HG03135 (cell line): ENCODE data around the gene SOSTDC1.
"Not testable (repeated sequence)": the region's sequence is repeated elsewhere in the genome, so short reads cannot be mapped to it uniquely, and the experiment has no call there.

Experiments used
- ATAC-seq: cut with Tn5 transposase; IDR thresholded peaks from one replicate; pipeline ENCODE4 v1.9.1; 2021; ENCODE audit warnings: mild to moderate bottlenecking, moderate library complexity; ENCODE audit not compliant: unreplicated experiment

Gene SOSTDC1

DNA sequence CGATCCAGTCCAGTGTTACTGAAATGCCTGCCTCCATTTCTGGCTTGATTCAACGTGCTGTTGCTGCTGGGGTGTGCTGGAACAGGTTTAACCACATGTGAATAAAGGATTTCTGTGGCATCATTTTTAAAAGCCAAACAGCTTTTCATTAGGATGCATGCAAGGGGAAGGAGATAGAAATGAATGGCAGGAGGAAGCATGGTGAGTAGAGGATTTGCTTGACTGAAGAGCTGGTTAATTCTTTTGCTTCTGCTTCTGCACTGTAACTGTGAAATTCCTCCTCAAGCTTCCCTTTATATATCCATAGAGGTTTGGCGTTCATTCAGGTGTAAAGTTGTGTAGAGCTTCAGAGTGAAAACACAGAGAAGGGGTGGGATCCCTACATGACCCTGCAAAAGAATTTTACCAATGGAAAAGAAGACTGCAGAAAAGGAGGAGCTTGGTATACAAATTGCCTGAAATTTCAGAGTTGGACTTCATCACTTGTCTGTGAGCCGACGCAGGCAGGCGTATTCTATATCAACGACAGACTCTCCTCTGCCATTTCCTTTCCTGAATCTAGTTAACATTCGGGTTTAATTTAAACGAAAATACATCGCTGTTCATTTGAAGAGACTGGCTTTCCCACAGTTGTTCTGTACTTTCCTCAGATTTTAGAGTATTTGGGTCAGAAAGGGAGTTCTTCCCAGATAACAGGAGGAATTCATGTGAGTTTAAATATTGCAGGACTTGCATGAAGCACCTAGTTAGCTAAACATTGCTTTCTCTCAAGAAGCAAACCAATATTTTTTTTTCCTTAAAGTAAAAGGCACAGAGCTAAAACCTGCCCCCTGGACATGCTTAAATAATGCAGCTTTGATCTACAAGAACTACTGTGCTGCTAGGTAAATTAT is at the start of gene SOSTDC1:
TSS of gene SOSTDC1 (minus strand) at position 270 of the 893 bp plus-strand sequence. CDS start at position 200, 70 bp downstream.
- ATAC-seq: no peak

DNA sequence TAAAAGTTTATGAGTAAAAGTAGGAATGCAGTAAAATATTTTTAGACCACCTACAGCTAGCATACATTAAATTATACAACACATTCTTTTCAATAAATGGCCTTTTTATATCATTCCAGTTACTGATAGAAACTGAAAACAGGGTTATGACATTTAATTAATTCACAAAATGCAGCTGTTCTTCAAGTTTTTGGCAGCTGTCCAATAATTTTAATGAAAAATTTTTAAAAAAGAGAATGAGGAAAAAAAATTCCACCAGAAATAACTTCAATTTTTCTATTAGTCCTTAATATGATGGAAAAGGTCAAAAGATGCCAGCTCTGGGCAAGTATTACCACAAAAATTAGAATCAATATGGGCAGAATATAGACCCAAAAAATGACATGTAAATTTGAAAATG is 49.2 kb upstream of the SOSTDC1 start:
- ATAC-seq: no peak

DNA sequence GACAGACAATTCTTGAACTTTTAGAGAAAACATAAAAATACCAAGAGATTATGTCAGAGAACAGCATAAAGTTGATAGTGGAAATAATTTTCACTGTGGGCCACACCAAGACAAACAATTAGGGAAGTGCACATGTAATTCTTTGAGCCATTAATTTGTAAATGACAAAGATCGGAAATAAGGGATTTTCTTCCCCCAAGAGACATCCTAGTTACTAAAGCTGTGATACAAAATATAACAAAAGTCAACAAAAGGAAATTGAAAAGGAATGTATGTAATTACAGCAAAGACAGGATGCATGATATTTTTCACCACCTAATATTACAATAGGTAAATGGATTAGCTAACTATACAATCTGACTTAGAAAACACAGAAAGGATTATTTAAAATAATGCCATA is 48.7 kb upstream of the SOSTDC1 start:
- ATAC-seq: no peak

DNA sequence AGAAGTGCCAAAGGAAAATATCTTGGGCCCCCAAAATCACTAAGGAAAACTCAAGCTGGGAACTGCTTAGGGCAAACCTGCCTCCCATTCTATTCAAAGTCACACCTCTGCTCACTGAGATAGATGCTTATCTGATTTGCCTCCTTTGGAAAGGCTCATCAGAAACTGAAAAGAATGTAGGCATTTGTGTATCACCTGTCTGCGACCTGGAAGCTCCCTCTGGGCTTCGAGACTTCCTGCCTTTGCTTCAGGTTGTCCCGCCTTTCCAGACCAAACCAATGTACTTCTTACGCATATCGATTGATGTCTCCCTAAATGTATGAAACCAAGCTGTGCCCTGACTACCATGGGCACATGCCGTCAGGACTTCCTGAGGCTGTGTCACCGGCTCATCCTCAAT is 46.6 kb upstream of the SOSTDC1 start:
- no peak for ATAC-seq

DNA sequence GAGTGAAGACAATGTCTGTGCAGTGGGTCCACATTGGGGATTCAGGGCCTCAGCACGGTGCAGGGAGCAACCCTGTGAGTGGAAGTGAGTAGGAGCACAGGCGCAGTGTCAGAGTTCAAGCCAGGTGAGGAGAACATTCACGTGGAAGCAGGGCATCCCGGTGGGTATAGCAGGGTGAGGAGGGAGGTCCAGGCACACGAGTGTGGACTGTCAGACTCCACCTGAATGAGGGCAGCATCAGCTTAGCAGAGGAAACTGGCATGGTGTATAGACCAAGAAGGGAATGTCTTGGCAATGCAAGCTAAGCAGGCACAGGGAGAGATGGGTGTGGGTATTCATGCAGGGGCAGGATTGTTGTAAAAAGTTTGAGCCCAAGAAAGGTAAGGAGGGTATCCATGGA is 45.8 kb upstream of the SOSTDC1 start:
- ATAC-seq: no peak

GRCh38 chr7:16509829-16510228 is 44.3 kb upstream of the SOSTDC1 start:
- no peak for ATAC-seq

DNA sequence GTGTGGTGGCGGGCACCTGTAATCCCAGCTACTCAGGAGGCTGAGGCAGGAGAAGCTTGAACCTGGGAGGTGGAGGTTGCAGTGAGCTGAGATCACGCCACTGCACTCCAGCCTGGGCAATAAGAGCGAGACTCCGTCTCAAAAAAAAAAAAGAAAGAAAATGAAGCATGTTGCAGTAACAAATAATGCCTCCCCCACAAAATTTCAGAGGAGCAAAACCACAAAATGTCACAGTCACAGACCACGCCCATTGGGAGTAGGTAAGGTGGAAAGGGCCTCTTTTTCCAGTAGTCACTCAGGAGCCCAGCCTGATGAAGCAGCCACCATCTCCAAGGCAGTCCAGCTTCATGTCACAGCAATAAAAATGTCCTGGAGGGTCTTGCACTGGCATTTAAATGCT is 40.9 kb upstream of the SOSTDC1 start:
- not testable (repeated sequence) for ATAC-seq

- ATAC-seq: no peak
Observed at GRCh38 chr7:16504019-16504418, 38.5 kb upstream of the SOSTDC1 start.

GRCh38 chr7:16502303-16502702 is 36.8 kb upstream of the SOSTDC1 start:
- no peak for ATAC-seq

- no peak for ATAC-seq
Observed at GRCh38 chr7:16498122-16498521, 32.6 kb upstream of the SOSTDC1 start.

GRCh38 chr7:16494955-16495719 is 29.6 kb upstream of the SOSTDC1 start:
- no peak for ATAC-seq

DNA sequence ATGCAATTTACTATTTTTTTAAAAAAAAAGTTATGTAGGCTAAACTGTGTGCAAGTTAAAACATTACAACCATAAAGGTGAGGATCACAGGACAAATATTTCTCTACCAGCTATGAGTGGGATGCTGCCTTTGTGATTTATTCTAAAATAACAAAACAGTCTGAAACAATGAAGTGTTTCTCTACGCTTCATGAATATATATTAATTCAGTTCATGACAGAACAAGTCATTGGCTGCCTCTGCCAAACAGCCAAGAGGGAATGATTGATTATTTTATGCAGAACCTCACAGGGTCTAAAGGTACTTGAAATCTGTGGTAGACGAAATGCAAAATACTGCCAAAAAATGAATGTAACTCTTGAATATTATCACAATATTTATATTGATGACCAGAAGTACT is 29.0 kb upstream of the SOSTDC1 start:
- no peak for ATAC-seq

DNA sequence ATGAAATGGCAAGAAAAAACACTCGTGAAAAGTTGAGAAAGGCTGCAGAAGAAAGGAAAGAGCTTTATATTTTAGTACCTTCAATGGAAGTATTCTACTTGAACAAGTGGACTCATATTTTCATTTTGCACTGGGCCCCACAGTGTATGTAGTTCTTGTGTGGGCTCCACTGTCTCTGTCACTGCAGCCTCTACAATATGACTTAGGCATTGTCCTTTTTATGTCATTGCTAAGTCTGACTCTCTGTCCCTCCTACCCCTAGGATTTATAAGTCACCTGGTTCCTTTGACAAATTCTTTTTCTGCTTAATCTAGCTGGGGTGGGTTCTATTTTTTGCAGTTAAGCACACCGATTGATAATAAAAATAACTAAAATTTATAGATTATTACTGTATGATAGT is 27.7 kb upstream of the SOSTDC1 start:
- ATAC-seq: no peak

DNA sequence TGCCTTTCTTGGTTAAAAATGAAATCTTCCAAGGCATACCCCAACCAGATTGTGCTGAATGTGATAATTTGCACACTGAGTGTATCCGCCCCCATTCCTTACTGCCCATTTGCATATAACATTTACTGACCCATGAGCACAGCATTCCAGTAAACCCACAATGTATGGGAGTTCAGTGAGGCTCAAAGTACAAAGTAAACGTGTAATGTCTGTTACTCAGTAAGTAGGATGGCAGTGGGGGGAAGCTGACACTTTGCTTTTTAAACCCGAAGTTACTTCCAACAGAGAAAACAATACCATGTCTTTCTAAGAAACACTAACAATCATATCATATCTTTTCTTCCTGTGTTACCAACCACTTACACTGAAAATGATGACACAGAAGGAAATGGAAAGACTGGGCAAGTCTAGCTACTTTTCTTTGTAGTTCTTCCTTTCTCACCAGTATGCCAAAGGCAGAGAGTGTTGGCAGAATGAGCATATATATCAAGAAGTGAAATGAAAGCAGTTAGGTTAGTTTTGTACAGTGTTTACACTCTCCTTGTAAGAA is 27.1 kb upstream of the SOSTDC1 start:
- ATAC-seq: no peak

GRCh38 chr7:16491148-16491547 is 25.6 kb upstream of the SOSTDC1 start:
- no peak for ATAC-seq

DNA sequence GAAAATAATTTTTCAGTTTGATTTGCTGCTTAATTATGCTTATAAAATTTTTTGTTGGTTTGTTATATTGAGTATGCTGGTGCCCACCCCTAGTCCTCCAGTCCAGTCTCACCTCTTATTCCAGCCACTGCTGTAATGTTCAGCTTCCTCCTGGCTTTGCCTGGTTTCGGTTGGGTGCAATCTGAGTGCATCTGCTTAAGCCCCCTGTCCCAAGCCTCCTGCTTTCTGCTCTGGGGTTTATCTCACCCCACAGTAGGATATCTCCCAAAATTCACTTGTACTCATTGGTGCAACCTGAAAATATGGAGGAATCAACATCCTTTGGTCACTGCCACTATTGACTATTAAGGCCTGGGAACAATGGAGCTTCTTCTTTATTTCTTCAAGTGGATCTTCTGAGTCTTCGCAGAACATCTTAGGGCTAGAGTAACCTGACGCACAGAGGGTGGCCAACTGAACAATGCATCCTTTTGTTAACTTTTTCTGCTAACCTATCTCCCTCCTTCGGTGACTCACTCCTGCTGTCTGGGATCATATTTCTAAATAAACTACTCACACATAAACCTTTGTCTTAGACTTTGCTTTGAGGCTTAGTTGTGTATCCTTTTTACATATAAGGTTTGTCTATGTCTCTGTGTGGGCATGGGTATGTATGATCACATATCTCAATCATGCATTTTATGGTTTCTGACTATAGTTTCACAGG is 19.1 kb upstream of the SOSTDC1 start:
- no peak for ATAC-seq

GRCh38 chr7:16479591-16479990 is 14.1 kb upstream of the SOSTDC1 start:
- ATAC-seq: no peak

DNA sequence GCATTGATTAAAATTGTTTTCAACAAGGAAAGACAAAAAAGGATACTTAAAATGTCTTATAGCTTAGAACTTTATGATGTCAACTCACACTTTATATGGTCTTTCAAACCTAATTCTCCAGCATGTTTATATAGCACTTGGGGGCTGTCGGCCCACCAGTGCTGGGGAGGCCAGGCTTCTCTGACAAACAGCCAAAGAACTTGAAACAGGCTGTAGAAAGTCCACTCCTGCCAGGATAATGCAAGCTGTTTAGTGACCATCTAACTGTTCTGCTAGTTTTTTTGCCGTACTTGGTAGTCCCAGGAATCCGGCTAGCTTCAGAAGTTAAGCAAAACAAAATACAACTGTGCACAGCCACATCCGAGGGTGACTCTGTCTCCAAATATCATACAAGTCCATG is 13.6 kb upstream of the SOSTDC1 start:
- no peak for ATAC-seq

DNA sequence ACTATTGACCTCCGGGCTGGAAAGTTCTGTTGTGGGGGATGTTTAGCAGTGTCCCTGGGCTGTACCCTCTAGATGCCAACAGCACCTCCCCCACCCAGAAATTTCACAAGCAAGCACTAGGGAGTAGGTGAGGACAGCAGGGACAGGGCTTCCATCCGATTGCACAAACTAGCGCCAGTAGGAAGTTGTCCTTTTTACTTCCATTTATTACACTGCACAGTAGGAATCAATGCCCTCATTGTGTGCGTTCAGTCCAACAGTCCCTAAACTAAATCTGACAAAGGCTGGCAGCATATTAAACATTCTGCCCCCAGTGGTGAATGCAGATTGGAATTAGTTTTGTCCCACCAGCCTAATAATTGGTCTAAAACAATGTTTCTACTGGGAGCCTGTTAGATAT is 6.4 kb upstream of the SOSTDC1 start:
- no peak for ATAC-seq

- ATAC-seq: no peak
Observed at GRCh38 chr7:16463949-16464715, 1.4 kb downstream of the SOSTDC1 start.
